K562 (cell line): ENCODE results near the gene E2F1. TPM values are rescaled to one million over a fixed set of nuclear protein-coding genes. Genes with fewer than 3 reads are reported as not detected.

ENCODE experiments used
- ATAC-seq: fragments of 200-7000 bp; cut with Tn5 transposase; 3 replicates; pipeline ENCODE4 v1.9.1; 2020; ENCODE audit warnings: moderate library complexity
- BruUV-seq: library from RNA; stranded (reverse); fragments of 400-500 nt; replicated peaks from 2 replicates; lab custom pipeline; 2021; lab: Mats Ljungman, UMichigan
- CTCF ChIA-PET: fragments of 300-600 bp; formaldehyde crosslinking; extraction: SDS; loops from one replicate; lab custom pipeline; 2021; ENCODE audit warnings: low intra/inter-chr PET ratio; lab: Yijun Ruan, JAX
- POLR2A ChIA-PET: fragments of 300-600, 350-650 bp; sonication (Branson Sonifier 250); formaldehyde crosslinking; extraction: SDS; loops from one replicate; lab custom pipeline; 2021; ENCODE audit warnings: antibody characterized with exemption, inconsistent platforms; lab: Yijun Ruan, JAX
- DNase-seq, 4 experiments: peaks; one replicate each; pipeline versions ENCODE4 v3.0.0 to v3.0.0-alpha.2; 2011 to 2018; ENCODE audit warnings: low spot score in 3 of 4, mixed read lengths in 3 of 4; ENCODE audit errors: extremely low read depth in 1 of 4
- FAIRE-seq: peaks from 2 replicates; lab custom pipeline; 2011; peaks lifted over from hg19 to GRCh38; lab: Jason Lieb, UNC
- H2AFZ ChIP-seq: 2 replicates; pipeline ENCODE4 v1.6.0; 2011; ENCODE audit warnings: low read depth, low read length, control low read depth, inconsistent platforms
- H3K27ac ChIP-seq: fragments of 200-600 bp; 3 replicates; pipeline ENCODE4 v1.8.0; 2011; ENCODE audit warnings: low read depth, mild to moderate bottlenecking, control low read depth, inconsistent platforms, low read length, moderate library complexity, mixed read lengths; ENCODE audit errors: extremely low read depth
- H3K27me3 ChIP-seq, 2 experiments: fragments of 300-600 bp in 1 of 2; 2 replicates in 1 of 2; 3 replicates in 1 of 2; pipeline versions ENCODE4 v1.6.0 to v1.8.0; 2011; ENCODE audit warnings: inconsistent platforms in 2 of 2, low read length in 2 of 2, mild to moderate bottlenecking in 1 of 2, mixed read lengths in 1 of 2, moderate library complexity in 1 of 2; ENCODE audit not compliant: control insufficient read depth in 2 of 2, insufficient read depth in 2 of 2
- H3K36me3 ChIP-seq: fragments of 300-600 bp; 3 replicates; pipeline ENCODE4 v1.8.0; 2011; ENCODE audit warnings: mild to moderate bottlenecking, low read length, inconsistent platforms; ENCODE audit not compliant: control insufficient read depth, insufficient read depth
- H3K4me1 ChIP-seq, 2 experiments: fragments of 200-600 bp in 1 of 2; replicated peaks in 1 of 2; 2 replicates in 1 of 2; 3 replicates in 1 of 2; pipeline versions ENCODE4 v1.5.1 to v1.8.0; 2011; ENCODE audit warnings: inconsistent platforms in 2 of 2, low read length in 2 of 2, mild to moderate bottlenecking in 1 of 2, mixed read lengths in 1 of 2, moderate library complexity in 1 of 2; ENCODE audit not compliant: control insufficient read depth in 2 of 2, insufficient read depth in 2 of 2
- H3K4me2 ChIP-seq: 2 replicates; pipeline ENCODE4 v1.6.1; 2011; ENCODE audit warnings: low read length, control low read depth, inconsistent platforms, mixed read lengths; ENCODE audit not compliant: insufficient read depth
- H3K4me3 ChIP-seq: fragments of 200-600 bp; sonication (generic), shearing (Covaris generic); 2 replicates; pipeline ENCODE4 v1.5.1; 2016; ENCODE audit warnings: control low read depth, inconsistent platforms
- H3K79me2 ChIP-seq: fragments of 200-600 bp; 3 replicates; pipeline ENCODE4 v1.8.0; 2011; ENCODE audit warnings: low read length, inconsistent platforms; ENCODE audit not compliant: control insufficient read depth, insufficient read depth
- H3K9ac ChIP-seq, 2 experiments: 2 replicates each; pipeline versions ENCODE4 v1.6.0 to v1.6.1; 2011; ENCODE audit warnings: low read depth in 2 of 2, low read length in 2 of 2, control low read depth in 1 of 2, inconsistent platforms in 1 of 2, mild to moderate bottlenecking in 1 of 2, mixed read lengths in 1 of 2; ENCODE audit not compliant: insufficient read depth in 1 of 2
- H3K9me1 ChIP-seq: one replicate; pipeline ENCODE4 v1.6.0; 2011; ENCODE audit warnings: inconsistent platforms, mild to moderate bottlenecking, low read length, moderate library complexity; ENCODE audit not compliant: control insufficient read depth, insufficient read depth
- H3K9me3 ChIP-seq: replicated peaks from 2 replicates; pipeline ENCODE4 v1.5.1; 2011; ENCODE audit warnings: low read depth, low read length, inconsistent platforms; ENCODE audit not compliant: control insufficient read depth, insufficient read depth
- H4K20me1 ChIP-seq: replicated peaks from 2 replicates; pipeline ENCODE4 v1.6.1; 2011; ENCODE audit warnings: low read length, inconsistent platforms, mixed read lengths; ENCODE audit not compliant: control insufficient read depth, insufficient read depth
- MAFF ChIP-seq: IDR thresholded peaks from 2 replicates; pipeline ENCODE4 v1.6.1; 2012; ENCODE audit warnings: low read length, improper control_type of control experiment
- POLR2B ChIP-seq: fragments of 450-650 bp; IDR thresholded peaks from 2 replicates; pipeline ENCODE4 v1.6.1; 2018; ENCODE audit warnings: low read depth; ENCODE audit not compliant: partially characterized antibody
- PYGO2 ChIP-seq: fragments of 450-650 bp; IDR thresholded peaks from 2 replicates; pipeline ENCODE4 v1.6.1; 2016; ENCODE audit warnings: mild to moderate bottlenecking, missing genetic modification characterization, moderate library complexity, missing compliant biosample characterization
- SMAD1 ChIP-seq: fragments of 150-350 bp; IDR thresholded peaks from 2 replicates; pipeline ENCODE4 v1.6.1; 2014; ENCODE audit warnings: low read length, low read depth; ENCODE audit not compliant: partially characterized antibody
- TAL1 ChIP-seq: fragments of 450-650 bp; IDR thresholded peaks from 2 replicates; pipeline ENCODE4 v1.6.1; 2016; ENCODE audit warnings: mild to moderate bottlenecking
- TFAM ChIP-seq: fragments of 250-450 bp; sonication (Bioruptor Pico); conservative IDR thresholded peaks from 2 replicates; pipeline ENCODE4 v1.5.0; 2021; ENCODE audit warnings: mild to moderate bottlenecking, moderate library complexity
- U2AF1 ChIP-seq: fragments of 200-400 bp; formaldehyde crosslinking; optimal IDR thresholded peaks from 2 replicates; pipeline ENCODE3; 2017; ENCODE audit warnings: mild to moderate bottlenecking, low read depth, low read length, moderate library complexity
- ZKSCAN1 ChIP-seq: fragments of 150-350 bp; IDR thresholded peaks from 2 replicates; pipeline ENCODE4 v1.6.1; 2016; ENCODE audit warnings: low read depth, low read length
- ZNF263 ChIP-seq: sonication (generic); formaldehyde crosslinking; IDR thresholded peaks from 2 replicates; pipeline ENCODE4 v1.8.0; 2022; ENCODE audit warnings: mild to moderate bottlenecking, missing genetic modification reagents, borderline replicate concordance
- ZNF311 ChIP-seq: fragments of 250-450 bp; sonication (Bioruptor Pico); IDR thresholded peaks from 2 replicates; pipeline ENCODE4 v1.4.0; 2020; ENCODE audit warnings: mild to moderate bottlenecking, moderate library complexity
- WGBS: fragments of 100-300 bp; shearing (Covaris generic); methylation state at CpG from one replicate; pipeline ENCODE4 v1.1.6; 2016; ENCODE audit warnings: low coverage, mixed read lengths; ENCODE audit not compliant: insufficient coverage; ENCODE audit errors: missing lambda C conversion rate; 5-methylcytosine and 5-hydroxymethylcytosine counted together
- in situ Hi-C: fragments of 300-500 bp; cut with MboI; formaldehyde crosslinking; loops from 4 replicates; pipeline ENCODE4 v1.15.0; 2018; ENCODE audit warnings: inconsistent platforms, mixed read lengths
- intact Hi-C: fragments of 100-400 bp; cut with micrococcal nuclease; formaldehyde crosslinking; loops from 2 replicates; pipeline ENCODE4 v1.14.2; 2022
- polyA plus RNA-seq, 8 experiments: library from polyadenylated mRNA; depleted of rRNA in 4 of 8; stranded (reverse) in 5 of 8; unstranded in 3 of 8; fragments of >200 nt; fragmentation: Nextera tagmentation in 2 of 8; fragmentation: Illumina TruSeq in 1 of 8; extraction: Ambion mirVana in 2 of 8; extraction: Trizol in 1 of 8; gene quantifications; 2 replicates each; pipeline versions ENCODE4 v1.2.1 to v1.2.3, GENCODE V29; 2011 to 2014; ENCODE audit warnings: inconsistent platforms in 1 of 8, missing spikeins in 1 of 8
- total RNA-seq, 7 experiments: library from RNA; depleted of rRNA in 6 of 7; stranded (reverse); fragments of >200 nt in 6 of 7; fragmentation: Illumina TruSeq in 2 of 7; extraction: Trizol in 2 of 7; gene quantifications; 2 replicates each; pipeline versions ENCODE4 v1.2.1 to v1.2.3, GENCODE V29; 2011 to 2021; ENCODE audit warnings: low replicate concordance in 1 of 7

Gene E2F1
- total and polyA plus RNA-seq, 9 of the 15 experiments (the other 6 are each of a cell fraction or from before 2014, with no cell fraction given) = 0.14 to 30.6 (median 13.1) TPM

- Histone ChIP-seq H2AFZ (no peak overlapping the region), H3K4me2 (no peak overlapping the region), H4K20me1 (no peaks in the 10 kb centered on the region), H3K9ac (no peak overlapping the region), H3K4me1 (peaks cover 5 to 10% of the 10 kb centered on the region in 2 experiments; a peak in 4 of 5 replicates), H3K4me3 (no peak overlapping the region), H3K36me3 (no peaks in the 10 kb centered on the region), H3K27ac (no peak overlapping the region), H3K79me2 (no peaks in the 10 kb centered on the region), H3K27me3 (no peaks in the 10 kb centered on the region), H3K9me3 (no peaks in the 10 kb centered on the region), H3K9me1 (no peaks in the 10 kb centered on the region)
- ATAC-seq (no peak), FAIRE-seq (no peak), DNase-seq (no peak)
- POLR2A ChIA-PET = interaction anchor here (0.6 to 1.5 kb wide), 2 partner anchors 9 to 12 kb away, joined by 3 to 5 read pairs; no protein-coding TSS in a partner anchor
- intact Hi-C loops (no loop called here), in situ Hi-C loops (loop anchor here (5.0 kb wide), 1 partner anchor 60 kb away; the partner anchor contains the start of gene ACTL10)
- CTCF ChIA-PET = interaction anchor here (0.6 kb wide), 1 partner anchor 154 kb away, joined by 5 read pairs; no protein-coding TSS in a partner anchor
- 84% methylated on average over 5 of the region's 5 CpGs for WGBS
- BruUV-seq = no TSS peak
- TF ChIP-seq SMAD1 = no peak
- peak; percentile 83 for TF ChIP-seq ZKSCAN1
Measured at GRCh38 chr20:33727115-33727479, 40.9 kb upstream of the E2F1 start.

DNA sequence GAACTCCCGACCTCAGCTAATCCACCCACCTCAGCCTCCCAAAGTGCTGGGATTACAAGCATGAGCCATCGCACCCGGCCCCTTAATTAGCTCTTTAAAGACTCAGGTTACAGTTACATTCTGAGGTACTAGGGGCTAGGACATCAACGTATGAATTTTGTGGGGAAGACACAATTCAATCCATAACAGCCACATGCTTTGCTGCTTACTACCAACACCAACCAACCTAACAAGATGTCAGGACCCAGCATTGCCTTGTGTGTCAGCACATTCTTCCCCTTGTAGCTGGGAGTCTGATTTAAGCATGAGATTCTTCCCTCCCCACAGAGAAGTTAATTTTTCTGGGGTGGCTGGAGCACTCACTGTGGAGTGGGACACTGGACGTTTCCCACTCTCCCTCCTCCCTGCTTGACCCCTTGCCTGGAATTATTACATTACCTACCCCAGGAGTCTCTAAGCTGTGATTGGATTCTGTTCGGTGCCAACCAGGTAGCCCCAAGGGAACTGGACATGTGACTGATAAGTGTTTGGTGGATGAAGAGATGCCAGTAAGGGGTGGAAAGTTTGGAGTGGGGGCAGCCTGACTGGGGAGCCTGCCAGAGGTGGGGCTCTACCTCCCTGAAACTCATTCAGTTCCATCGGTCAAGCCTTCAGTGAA, 39.6 kb upstream of the E2F1 start:
- H3K4me3 ChIP-seq = no peak overlapping the region
- H3K27me3 ChIP-seq = no peaks in the 10 kb centered on the region
- no peaks in the 10 kb centered on the region; a peak in 1 of 5 replicates for H3K4me1 ChIP-seq
- H3K27ac ChIP-seq = no peak overlapping the region
- CTCF ChIA-PET = no interaction called here
- DNase-seq = no peak
- ATAC-seq = no peak
- TF ChIP-seq TFAM (CRISPR knock-in tag) = no peak
- TF ChIP-seq ZNF263 (CRISPR knock-in tag) = peak; percentile 73
- no peak for TF ChIP-seq POLR2B
- TF ChIP-seq MAFF = no peak
- no peak for TF ChIP-seq ZNF311 (CRISPR knock-in tag)
- no peak for TF ChIP-seq TAL1
- no peak for TF ChIP-seq PYGO2 (tag)
- TF ChIP-seq U2AF1 = no peak
- intact Hi-C loops = no loop called here
- H3K4me2 ChIP-seq = no peak overlapping the region
- H3K79me2 ChIP-seq = no peaks in the 10 kb centered on the region
- no TSS peak for BruUV-seq
- no peak overlapping the region for H2AFZ ChIP-seq
- FAIRE-seq = no peak
- H3K36me3 ChIP-seq = no peaks in the 10 kb centered on the region
- H4K20me1 ChIP-seq = no peaks in the 10 kb centered on the region
- WGBS = 43% methylated on average over 7 of the region's 7 CpGs
- H3K9ac ChIP-seq = no peak overlapping the region
- H3K9me3 ChIP-seq = no peaks in the 10 kb centered on the region
- in situ Hi-C loops = loop anchor here (5.0 kb wide), 1 partner anchor 58 kb away; the partner anchor contains the start of gene ACTL10
- POLR2A ChIA-PET = interaction anchor here (1.2 to 1.5 kb wide), 2 partner anchors 11 to 72 kb away, joined by 4 to 5 read pairs; no protein-coding TSS in a partner anchor
- H3K9me1 ChIP-seq = no peaks in the 10 kb centered on the region
